GM12878 (cell line): ENCODE results near the gene DNAH2. TPM values are rescaled to one million over a fixed set of nuclear protein-coding genes. Genes with fewer than 3 reads are reported as not detected.

ENCODE experiments used
- BHLHE40 ChIP-seq, 2 experiments: fragments of 450-650 bp in 1 of 2; IDR thresholded peaks; 2 replicates each; pipeline ENCODE4 v1.6.1; 2011 to 2017; ENCODE audit warnings: low read depth in 2 of 2, borderline replicate concordance in 1 of 2, improper control_type of control experiment in 1 of 2, low read length in 1 of 2, mild to moderate bottlenecking in 1 of 2
- BMI1 ChIP-seq: fragments of 450-650 bp; IDR thresholded peaks from 2 replicates; pipeline ENCODE4 v1.6.1; 2016; ENCODE audit warnings: mild to moderate bottlenecking, moderate library complexity, borderline replicate concordance
- CBX3 ChIP-seq: fragments of 200-600 bp; sonication (generic); IDR thresholded peaks from 2 replicates; pipeline ENCODE4 v1.6.1; 2016; ENCODE audit warnings: low read depth, borderline replicate concordance
- CREB1 ChIP-seq: IDR thresholded peaks from 2 replicates; pipeline ENCODE4 v1.6.1; 2012; ENCODE audit warnings: low read depth, mild to moderate bottlenecking, inconsistent platforms
- HCFC1 ChIP-seq: fragments of 150-350 bp; IDR thresholded peaks from 2 replicates; pipeline ENCODE4 v1.6.1; 2014; ENCODE audit warnings: low read length
- IKZF1 ChIP-seq: fragments of 450-650 bp; conservative IDR thresholded peaks from 2 replicates; pipeline ENCODE4 v1.6.1; 2017; ENCODE audit warnings: antibody characterized with exemption, mild to moderate bottlenecking
- IRF3 ChIP-seq: fragments of 450-650 bp; IDR thresholded peaks from 2 replicates; pipeline ENCODE4 v1.6.1; 2014; ENCODE audit warnings: mild to moderate bottlenecking
- MXI1 ChIP-seq: fragments of 150-350 bp; IDR thresholded peaks from 2 replicates; pipeline ENCODE4 v1.6.1; 2011; ENCODE audit warnings: low read depth, mild to moderate bottlenecking, inconsistent platforms, low read length, improper control_type of control experiment
- NFIC ChIP-seq: IDR thresholded peaks from 2 replicates; pipeline ENCODE4 v1.6.1; 2012; ENCODE audit warnings: low read depth, mild to moderate bottlenecking, inconsistent platforms, low read length, moderate library complexity
- PML ChIP-seq: IDR thresholded peaks from 2 replicates; pipeline ENCODE4 v1.6.1; 2012; ENCODE audit warnings: low read length, inconsistent platforms
- POLR2A ChIP-seq: IDR thresholded peaks from 2 replicates; pipeline ENCODE4 v1.6.1; 2011; ENCODE audit warnings: low read depth, mild to moderate bottlenecking, low read length
- POU2F2 ChIP-seq: IDR thresholded peaks from 3 replicates; pipeline ENCODE4 v1.6.1; 2011; ENCODE audit warnings: low read depth, mild to moderate bottlenecking, low read length, borderline replicate concordance
- SMAD1 ChIP-seq: fragments of 450-650 bp; IDR thresholded peaks from 2 replicates; pipeline ENCODE4 v1.6.1; 2018; ENCODE audit warnings: mild to moderate bottlenecking, low read depth; ENCODE audit not compliant: partially characterized antibody
- SMAD5 ChIP-seq: IDR thresholded peaks from 2 replicates; pipeline ENCODE4 v1.6.1; 2016; ENCODE audit warnings: antibody characterized with exemption, low read depth
- SMARCA5 ChIP-seq: fragments of 450-650 bp; IDR thresholded peaks from 2 replicates; pipeline ENCODE4 v1.6.1; 2017; ENCODE audit warnings: mild to moderate bottlenecking
- USF2 ChIP-seq: IDR thresholded peaks from 2 replicates; pipeline ENCODE4 v1.6.1; 2011; ENCODE audit warnings: low read depth, low read length, improper control_type of control experiment, borderline replicate concordance
- WRNIP1 ChIP-seq: IDR thresholded peaks from 2 replicates; pipeline ENCODE4 v1.6.1; 2011; ENCODE audit warnings: low read depth, low read length, improper control_type of control experiment, borderline replicate concordance
- YY1 ChIP-seq: IDR thresholded peaks from 2 replicates; pipeline ENCODE4 v1.6.1; 2011; ENCODE audit warnings: low read depth, mild to moderate bottlenecking, low read length
- polyA plus RNA-seq, 11 experiments: library from polyadenylated mRNA; depleted of rRNA in 4 of 11; unstranded in 6 of 11; stranded (reverse) in 5 of 11; fragments of >200 nt; fragmentation: Nextera tagmentation in 4 of 11; fragmentation: Illumina TruSeq in 1 of 11; extraction: Ambion mirVana in 4 of 11; extraction: Trizol in 1 of 11; gene quantifications; 1 replicate in 1 of 11; 2 replicates in 10 of 11; pipeline versions ENCODE4 v1.2.1 to v1.2.3, GENCODE V29; 2011 to 2016; ENCODE audit warnings: inconsistent platforms in 2 of 11, missing spikeins in 2 of 11, low read depth in 1 of 11
- total RNA-seq, 4 experiments: library from RNA; depleted of rRNA in 3 of 4; stranded (reverse); fragments of >200 nt in 3 of 4; fragmentation: Illumina TruSeq in 1 of 4; extraction: Trizol in 1 of 4; gene quantifications; 2 replicates each; pipeline versions ENCODE4 v1.2.1 to v1.2.3, GENCODE V29; 2013 to 2021
- TF ChIP-seq, protein P1 (sequence below): fragments of 450-650 bp; IDR thresholded peaks from 2 replicates; pipeline ENCODE4 v1.6.1; 2017; ENCODE audit warnings: mild to moderate bottlenecking, moderate library complexity
- TF ChIP-seq, protein P2 (sequence below): fragments of 450-650 bp; IDR thresholded peaks from 2 replicates; pipeline ENCODE4 v1.6.1; 2017; ENCODE audit warnings: mild to moderate bottlenecking, low read depth, inconsistent platforms; ENCODE audit not compliant: poor library complexity, severe bottlenecking
- TF ChIP-seq, protein P3 (sequence below): IDR thresholded peaks from 2 replicates; pipeline ENCODE4 v1.6.1; 2011; ENCODE audit warnings: borderline replicate concordance, low read depth, mild to moderate bottlenecking, moderate library complexity, mixed read lengths, low read length; ENCODE audit not compliant: insufficient read depth; ENCODE audit errors: extremely low read length

DNAH2 gene
- total and polyA plus RNA-seq, 10 of the 15 experiments (the other 5 are each of a cell fraction or from before 2014, with no cell fraction given) = not detected

GRCh38 chr17:7857713-7858521 is 140.4 kb downstream of the DNAH2 start, which contains the start of gene CYB5D1 (continued):
- TF ChIP-seq, protein P1, sequence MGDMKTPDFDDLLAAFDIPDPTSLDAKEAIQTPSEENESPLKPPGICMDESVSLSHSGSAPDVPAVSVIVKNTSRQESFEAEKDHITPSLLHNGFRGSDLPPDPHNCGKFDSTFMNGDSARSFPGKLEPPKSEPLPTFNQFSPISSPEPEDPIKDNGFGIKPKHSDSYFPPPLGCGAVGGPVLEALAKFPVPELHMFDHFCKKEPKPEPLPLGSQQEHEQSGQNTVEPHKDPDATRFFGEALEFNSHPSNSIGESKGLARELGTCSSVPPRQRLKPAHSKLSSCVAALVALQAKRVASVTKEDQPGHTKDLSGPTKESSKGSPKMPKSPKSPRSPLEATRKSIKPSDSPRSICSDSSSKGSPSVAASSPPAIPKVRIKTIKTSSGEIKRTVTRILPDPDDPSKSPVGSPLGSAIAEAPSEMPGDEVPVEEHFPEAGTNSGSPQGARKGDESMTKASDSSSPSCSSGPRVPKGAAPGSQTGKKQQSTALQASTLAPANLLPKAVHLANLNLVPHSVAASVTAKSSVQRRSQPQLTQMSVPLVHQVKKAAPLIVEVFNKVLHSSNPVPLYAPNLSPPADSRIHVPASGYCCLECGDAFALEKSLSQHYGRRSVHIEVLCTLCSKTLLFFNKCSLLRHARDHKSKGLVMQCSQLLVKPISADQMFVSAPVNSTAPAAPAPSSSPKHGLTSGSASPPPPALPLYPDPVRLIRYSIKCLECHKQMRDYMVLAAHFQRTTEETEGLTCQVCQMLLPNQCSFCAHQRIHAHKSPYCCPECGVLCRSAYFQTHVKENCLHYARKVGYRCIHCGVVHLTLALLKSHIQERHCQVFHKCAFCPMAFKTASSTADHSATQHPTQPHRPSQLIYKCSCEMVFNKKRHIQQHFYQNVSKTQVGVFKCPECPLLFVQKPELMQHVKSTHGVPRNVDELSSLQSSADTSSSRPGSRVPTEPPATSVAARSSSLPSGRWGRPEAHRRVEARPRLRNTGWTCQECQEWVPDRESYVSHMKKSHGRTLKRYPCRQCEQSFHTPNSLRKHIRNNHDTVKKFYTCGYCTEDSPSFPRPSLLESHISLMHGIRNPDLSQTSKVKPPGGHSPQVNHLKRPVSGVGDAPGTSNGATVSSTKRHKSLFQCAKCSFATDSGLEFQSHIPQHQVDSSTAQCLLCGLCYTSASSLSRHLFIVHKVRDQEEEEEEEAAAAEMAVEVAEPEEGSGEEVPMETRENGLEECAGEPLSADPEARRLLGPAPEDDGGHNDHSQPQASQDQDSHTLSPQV = no peak
- TF ChIP-seq IRF3 = no peak
- peak; percentile 59 for TF ChIP-seq POLR2A
- TF ChIP-seq, protein P2, sequence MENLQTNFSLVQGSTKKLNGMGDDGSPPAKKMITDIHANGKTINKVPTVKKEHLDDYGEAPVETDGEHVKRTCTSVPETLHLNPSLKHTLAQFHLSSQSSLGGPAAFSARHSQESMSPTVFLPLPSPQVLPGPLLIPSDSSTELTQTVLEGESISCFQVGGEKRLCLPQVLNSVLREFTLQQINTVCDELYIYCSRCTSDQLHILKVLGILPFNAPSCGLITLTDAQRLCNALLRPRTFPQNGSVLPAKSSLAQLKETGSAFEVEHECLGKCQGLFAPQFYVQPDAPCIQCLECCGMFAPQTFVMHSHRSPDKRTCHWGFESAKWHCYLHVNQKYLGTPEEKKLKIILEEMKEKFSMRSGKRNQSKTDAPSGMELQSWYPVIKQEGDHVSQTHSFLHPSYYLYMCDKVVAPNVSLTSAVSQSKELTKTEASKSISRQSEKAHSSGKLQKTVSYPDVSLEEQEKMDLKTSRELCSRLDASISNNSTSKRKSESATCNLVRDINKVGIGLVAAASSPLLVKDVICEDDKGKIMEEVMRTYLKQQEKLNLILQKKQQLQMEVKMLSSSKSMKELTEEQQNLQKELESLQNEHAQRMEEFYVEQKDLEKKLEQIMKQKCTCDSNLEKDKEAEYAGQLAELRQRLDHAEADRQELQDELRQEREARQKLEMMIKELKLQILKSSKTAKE = peak; percentile 69
- TF ChIP-seq BMI1 = no peak
- TF ChIP-seq SMARCA5 = peak; percentile 18; the same call in 1 of the 2 replicates
- peak; percentile 40; the same call in 1 of the 2 replicates for TF ChIP-seq YY1
- peak; percentile 78 for TF ChIP-seq HCFC1
- peak; percentile 81 to 87 for TF ChIP-seq BHLHE40 (IDR thresholded peaks at IDR 0.05; ENCODE audit: borderline replicate concordance in 1 of 2, low read depth in 2 of 2, low read length in 1 of 2)
- TF ChIP-seq SMAD1 = peak; percentile 62
- TF ChIP-seq PML = peak; percentile 73; the same call in 1 of the 2 replicates
- TF ChIP-seq POU2F2 = peak; percentile 30; the same call in 1 of the 3 replicates
- peak; percentile 84 for TF ChIP-seq MXI1
- TF ChIP-seq IKZF1 = no peak
- TF ChIP-seq SMAD5 = no peak
- TF ChIP-seq, protein P3, sequence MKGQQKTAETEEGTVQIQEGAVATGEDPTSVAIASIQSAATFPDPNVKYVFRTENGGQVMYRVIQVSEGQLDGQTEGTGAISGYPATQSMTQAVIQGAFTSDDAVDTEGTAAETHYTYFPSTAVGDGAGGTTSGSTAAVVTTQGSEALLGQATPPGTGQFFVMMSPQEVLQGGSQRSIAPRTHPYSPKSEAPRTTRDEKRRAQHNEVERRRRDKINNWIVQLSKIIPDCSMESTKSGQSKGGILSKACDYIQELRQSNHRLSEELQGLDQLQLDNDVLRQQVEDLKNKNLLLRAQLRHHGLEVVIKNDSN = peak; percentile 48
- 0 out of 2 replicates have a peak, but pooled peaks have one; percentile 35 for TF ChIP-seq CREB1
- TF ChIP-seq CBX3 = no peak
- peak; percentile 57 for TF ChIP-seq USF2
- TF ChIP-seq WRNIP1 = no peak
- 0 out of 2 replicates have a peak, but pooled peaks have one; percentile 1 for TF ChIP-seq NFIC
